NCI-H526 (cell line): ENCODE results near the gene PAIP2.
A peak's percentile ranks its signal among the peaks of the same experiment; 100 is the strongest.
"Not testable (repeated sequence)": the region's sequence is repeated elsewhere in the genome, so short reads cannot be mapped to it uniquely, and the experiment has no call there.

ENCODE experiments used
- DNase-seq, 2 experiments: peaks; one replicate each; lab custom pipeline; 2025; lab: John Stamatoyannopoulos, UW

The PAIP2 gene

DNA sequence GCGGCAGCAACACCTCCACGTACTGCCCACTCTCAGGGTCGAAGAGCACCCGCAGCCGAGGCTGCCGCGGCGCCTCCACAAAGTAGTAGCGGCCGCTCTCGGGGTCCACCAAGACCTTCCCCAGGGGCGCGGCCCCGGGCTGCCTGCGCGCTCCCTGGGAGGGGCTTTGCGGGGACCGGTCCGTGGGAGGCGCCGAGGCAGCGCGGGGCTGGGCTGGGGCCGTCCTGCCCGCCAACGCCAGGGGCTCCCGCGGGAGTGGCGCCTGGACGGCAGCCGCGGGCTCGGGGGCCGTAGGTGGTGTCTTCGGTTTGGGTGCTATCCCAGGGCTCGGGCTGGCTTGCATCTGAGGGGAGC lies 50.6 kb downstream of the PAIP2 start:
- DNase-seq, result no peak

DNA sequence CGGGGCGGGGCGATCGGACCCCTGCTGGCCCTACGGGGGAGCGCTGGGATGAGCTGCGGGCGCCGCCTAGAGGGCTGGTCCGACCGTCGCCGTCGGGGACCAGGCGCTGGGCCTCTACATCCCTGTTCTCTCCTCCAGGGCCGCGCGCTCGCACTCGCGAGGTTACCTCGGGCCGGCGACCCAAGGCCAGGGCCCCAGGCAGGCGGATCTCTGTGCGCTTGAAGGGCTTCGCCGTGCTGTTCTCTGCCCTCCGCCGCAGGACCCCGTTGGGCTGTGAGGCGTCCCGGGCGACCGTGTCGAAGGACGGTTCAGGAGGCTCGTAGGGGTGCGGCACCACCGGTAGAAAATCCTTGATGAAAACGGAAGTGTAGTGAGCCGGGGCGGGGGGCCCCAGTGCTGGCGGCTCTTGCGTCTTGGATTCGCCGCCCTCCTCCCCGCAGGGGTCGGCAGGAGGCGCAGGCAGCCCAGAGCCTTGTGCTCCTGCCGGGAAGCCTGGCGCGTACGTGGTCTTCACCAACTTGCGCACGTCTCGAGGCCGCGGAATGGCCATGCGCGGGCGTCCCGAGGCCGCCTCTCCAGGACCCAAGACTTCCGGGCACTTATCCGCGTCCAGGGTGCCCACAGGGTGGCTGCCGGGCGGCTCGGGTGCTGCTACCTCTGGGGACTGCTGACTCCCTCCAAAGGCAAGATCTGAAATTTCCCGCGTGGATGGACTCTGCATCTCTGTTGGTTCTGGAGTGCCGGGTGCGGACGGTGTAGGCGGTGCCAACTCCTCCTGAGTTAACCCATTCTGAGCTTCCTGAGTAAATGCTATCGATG lies 51.2 kb downstream of the PAIP2 start:
- peak; percentile 69 to 95 for DNase-seq

DNA sequence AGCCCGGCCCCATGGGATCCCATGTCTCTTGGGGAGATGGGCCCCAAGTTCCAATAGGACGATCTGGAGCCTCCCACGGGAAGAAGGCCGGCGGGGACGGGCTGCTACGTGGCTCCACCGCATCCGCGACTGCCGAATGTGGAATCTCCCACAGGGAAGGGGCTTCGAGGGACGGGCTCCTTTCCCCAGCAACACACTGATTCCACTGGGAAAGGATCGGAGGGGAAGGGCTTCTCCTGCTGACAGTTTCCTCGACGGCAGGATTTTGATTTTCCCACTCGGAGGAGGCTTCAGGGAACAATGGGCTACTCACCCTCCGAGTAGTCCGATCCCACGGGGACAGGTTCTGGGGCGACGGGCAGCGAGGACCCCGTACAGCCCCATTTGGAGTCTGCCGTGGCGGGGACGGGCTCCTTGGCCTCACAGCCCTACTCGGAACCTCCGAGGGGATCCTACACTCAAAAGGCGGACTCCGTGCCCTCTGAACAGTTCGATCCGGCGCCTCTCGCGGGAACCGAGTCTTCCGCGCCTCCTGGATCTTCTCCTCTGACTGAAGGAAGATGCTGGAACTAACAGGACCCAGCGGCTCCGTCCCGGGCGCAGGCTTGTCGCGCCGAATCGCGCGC lies 52.0 kb downstream of the PAIP2 start:
- DNase-seq, result peak in 1 of 2 experiments; percentile 67

DNA sequence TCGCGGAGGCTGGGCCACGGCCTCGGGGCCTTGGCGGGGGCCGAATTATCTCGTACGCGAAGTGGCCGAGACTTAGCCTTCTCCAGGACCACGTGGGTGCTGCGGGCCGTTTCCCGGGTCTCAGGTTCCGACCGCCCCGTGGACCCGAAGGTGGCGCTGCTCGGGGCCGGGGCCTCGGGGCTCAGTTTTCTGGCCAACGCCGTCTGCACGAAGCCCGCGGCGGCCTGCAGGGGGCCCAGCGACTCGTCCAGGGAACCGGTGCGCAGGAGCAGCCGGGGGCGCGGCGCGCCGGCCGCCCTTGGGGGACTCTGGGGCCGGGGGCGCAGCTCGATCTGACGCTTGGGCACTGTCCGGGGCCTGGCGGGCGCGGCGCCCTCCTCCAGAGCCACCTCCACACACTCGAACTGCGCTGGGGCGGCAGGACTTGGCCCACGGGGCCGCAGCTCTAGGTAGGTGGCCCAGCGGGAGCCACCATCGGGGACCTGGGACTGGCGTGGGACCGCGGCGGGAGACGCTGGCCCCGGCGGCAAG lies 52.5 kb downstream of the PAIP2 start:
- DNase-seq, result peak; percentile 23 to 88

DNA sequence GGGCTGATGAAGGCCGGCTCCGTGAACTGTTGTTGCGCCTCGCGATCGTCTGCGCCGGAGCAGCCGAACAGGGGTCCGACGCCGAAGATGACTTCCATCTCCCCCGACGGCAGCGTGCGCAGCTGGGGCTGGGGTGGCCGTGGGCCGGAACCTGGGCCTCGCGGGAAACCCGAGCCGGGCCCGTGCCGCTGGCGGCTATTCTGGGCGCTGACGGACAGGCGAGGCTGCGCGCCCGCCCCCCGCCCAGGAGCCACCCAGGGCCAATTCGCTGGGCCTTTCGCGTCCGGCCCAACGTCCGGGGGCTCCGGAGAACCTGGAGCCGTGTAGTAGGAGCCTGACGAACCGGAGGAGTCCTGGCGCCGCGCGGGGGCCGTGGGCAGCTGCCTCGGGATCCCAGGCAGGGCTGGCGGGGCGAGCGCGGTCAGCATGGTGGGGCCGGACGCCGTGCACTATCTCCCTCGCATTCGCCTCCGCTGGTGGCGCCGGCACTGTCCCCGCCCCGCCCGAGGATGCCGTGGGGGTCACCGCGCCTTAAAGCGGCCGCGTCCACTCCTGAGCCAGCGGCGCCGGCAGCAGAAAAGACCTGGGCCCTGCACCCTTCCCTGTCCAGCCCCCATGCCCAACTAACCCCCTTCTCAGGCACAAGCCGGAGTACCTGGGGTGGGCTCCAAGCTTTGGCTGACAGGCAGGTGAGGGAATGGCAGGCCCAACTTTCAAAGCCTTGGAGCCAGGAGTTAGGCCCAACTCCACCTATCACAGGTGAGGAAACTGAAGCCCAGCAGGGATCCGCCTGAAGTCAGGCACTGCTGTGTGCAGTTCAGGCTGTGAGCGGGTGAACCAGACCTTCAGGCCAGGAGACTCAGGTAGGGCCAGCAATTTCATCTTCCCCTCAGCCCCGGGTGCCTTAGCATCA lies 53.3 kb downstream of the PAIP2 start, which contains the start of gene PROB1:
Gene PROB1, minus strand, starts transcription at position 451 of the 913 bp plus-strand sequence. Its CDS starts 23 bp downstream, at position 428.
- no peak for DNase-seq

- no peak for DNase-seq
Observed at GRCh38 chr5:139395844-139396640, 54.4 kb downstream of the PAIP2 start.

DNA sequence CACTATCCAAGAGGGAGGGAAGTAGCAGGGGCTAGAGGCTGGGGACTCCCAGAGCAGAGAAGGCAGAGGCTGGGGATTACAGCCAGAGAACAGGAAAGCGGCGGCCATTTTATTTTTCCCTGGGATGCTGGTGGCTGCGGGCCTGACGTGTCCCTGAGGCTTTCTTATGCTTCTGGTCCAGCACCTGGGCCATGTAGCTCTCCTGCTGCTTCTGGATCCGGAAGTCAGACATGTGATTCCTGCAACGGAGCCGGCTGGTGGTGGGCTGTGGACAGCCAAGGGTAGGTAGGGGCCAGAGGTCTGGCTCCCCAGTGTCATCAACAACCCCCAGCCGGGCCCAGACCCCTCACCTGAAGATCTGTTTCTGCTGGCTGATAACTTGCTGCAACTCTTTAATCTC lies 55.0 kb downstream of the PAIP2 start:
- no peak for DNase-seq

GRCh38 chr5:139397921-139398320 lies 56.3 kb downstream of the PAIP2 start:
- DNase-seq, result no peak

- DNase-seq, result no peak
Observed at GRCh38 chr5:139399501-139400121, 58.0 kb downstream of the PAIP2 start.

- DNase-seq, result no peak
Observed at GRCh38 chr5:139401546-139401945, 59.9 kb downstream of the PAIP2 start.

DNA sequence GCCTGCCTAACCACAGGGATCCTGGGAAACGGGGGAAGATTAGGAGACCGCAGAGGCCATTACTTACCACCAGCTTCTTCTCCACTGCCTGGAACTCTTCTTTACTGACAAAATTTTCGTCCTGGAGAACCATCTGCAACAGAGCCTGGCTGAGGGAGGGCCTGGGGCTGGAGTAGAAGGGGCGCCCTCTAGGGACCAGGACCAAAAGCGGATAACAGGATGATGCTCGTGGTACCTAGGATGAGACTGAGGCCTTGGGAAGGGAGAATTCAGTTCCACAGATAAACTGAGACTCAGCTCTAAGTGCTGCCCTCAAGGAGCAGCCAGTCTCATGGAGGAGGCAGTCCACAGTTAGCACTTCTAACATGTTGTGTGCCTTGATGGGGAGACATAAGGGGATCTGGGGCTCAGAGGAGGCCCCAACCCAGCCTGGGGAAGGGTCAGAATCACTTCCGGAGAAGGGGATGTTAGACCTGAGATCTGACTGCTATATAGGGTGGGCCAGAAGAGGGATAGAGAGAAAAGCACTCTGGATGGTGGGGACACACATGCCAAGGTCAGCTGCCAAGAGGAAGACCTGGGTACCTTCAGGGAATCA lies 61.0 kb downstream of the PAIP2 start:
- peak in 1 of 2 experiments; percentile 68 for DNase-seq

DNA sequence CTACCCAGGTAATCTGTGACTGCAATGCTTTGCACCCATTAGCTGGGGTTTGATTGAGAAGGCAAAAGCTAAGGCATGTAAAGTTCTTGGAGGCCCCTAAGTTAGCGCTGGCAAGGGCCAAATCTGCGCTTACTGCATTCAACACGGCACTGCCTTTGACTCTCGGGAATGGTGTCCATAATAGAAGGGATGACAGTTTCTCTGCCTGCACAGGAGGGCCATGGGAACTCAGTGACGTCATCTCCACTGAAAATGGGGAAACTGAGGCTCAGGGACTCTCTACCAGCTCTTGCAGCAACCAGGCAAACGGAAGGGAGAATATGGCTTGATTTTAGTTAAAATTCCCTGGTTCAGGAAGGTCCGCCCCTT lies 61.7 kb downstream of the PAIP2 start:
- DNase-seq, result no peak

- DNase-seq, result peak; percentile 97 to 100
Observed at GRCh38 chr5:139403787-139404483, 62.3 kb downstream of the PAIP2 start, which contains the start of gene SPATA24. SPATA24 (minus strand) TSS chr5:139404089; CDS start chr5:139404060, 29 bp downstream.

GRCh38 chr5:139404484-139404840 lies 62.8 kb downstream of the PAIP2 start:
- DNase-seq, result peak; percentile 50 to 64

- DNase-seq, result no peak
Observed at GRCh38 chr5:139406963-139407362, 65.3 kb downstream of the PAIP2 start.

- DNase-seq, result no peak
Observed at GRCh38 chr5:139407517-139407916, 65.9 kb downstream of the PAIP2 start.

DNA sequence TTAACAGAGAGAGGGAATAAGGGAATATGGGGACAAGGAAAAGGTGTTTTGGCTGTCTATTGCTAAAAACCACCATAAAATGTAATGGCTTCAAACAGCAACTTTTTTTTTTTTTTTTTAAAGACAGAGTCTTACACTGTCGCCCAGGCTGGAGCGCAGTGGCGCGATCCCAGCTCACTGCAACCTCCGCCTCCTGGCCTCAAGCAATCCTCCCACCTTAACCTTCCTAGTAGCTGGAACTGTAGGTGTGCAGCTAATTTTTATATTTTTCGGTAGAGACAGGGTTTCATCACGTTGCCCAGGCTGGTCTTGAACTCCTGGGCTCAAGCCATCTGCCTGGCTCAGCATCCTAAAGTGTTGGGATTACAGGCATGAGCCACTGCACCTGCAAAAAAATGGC lies 66.5 kb downstream of the PAIP2 start:
- DNase-seq, result no peak

- DNase-seq, result not testable (repeated sequence)
Observed at GRCh38 chr5:139409116-139409515, 67.5 kb downstream of the PAIP2 start.

DNA sequence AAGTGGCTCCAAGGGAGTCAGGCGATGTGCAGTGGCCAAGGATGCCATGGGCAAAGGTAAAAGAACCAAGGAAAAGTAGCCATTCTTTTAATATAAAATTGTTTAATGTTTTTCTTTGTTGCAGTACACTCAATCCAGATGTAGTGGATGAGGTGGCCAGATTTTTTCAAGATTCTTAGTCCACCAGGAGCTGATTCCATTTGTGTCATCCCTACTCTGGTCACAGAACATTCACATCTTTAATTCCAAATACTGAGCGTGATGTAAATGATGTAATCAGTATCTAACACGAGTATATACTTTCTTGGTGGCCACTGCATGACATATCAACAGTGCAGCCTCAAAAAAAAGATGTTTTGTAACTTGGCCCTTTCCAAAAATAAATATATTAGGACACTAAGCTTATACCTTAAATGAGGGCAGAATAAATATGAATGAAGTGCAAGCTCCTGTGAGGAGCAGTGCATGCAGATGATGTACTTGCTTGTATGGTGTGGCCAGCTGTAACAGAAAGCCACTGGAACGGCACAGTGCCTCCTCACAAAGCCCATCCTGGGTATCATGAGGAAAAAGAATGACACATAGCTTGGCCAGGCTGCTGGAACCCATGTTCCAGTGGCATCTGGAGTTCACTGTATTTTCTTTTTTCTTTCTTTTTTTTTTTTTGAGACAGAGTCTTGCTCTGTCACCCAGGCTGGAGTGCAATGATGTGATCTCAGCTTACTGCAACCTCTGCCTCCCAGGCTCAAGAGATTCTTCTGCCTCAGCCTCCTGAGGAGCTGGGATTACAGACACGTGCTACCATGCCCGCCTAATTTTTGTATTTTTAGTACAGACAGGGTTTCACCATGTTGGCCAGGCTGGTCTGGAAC lies 68.7 kb downstream of the PAIP2 start:
- no peak for DNase-seq
